ENCODE data around the gene NMT2.

The NMT2 gene

DNA sequence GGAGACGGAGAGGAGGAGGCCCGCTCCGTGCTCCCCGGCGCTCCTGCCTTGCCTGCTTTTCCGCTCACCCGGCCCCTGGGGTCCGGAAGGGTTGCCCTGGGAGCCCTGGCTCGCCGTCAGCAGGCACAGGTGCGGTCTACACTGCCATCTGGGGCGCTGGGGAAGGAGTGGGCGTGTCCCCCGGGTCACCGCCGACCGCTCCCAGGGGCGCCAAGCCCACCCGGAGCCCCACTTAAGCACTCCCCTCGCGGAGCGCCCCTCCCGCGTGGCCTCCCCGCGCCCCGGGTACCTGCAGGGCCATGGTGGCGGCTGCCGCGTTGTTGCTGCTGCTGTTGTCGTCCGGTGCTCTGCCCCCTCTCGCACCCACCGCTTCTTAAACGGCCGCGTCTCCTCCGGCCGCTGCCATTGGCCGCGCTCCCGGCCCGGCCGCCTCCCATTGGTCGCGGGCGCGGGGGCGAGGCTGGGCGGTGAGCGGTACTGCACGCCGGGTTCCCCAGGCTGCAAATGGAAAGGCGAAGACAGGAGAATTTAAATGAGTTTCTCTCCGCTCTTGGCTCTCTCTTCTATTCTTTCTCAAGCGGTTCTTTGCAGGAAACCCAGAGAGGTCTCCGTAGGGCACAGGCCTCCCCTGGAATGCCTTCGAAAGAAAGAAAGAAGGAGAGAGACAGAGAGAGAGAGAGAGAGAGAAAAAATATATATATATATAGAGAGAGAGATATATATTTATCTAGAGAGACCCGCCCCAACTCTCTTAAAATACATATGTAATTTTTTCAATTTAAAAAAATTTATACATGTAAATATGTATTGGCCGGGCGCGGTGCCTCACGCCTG, 79.8 kb downstream of the NMT2 start, which contains the start of gene ACBD7:
ACBD7 (minus strand) TSS at position 349 of the 834 bp plus-strand sequence; CDS start at position 301, 48 bp downstream.
- DNase-seq = peak; percentile 70

GRCh38 chr10:15084502-15084922, 84.0 kb downstream of the NMT2 start:
- DNase-seq = no peak

GRCh38 chr10:15083674-15084501, 84.6 kb downstream of the NMT2 start:
- DNase-seq = no peak

DNA sequence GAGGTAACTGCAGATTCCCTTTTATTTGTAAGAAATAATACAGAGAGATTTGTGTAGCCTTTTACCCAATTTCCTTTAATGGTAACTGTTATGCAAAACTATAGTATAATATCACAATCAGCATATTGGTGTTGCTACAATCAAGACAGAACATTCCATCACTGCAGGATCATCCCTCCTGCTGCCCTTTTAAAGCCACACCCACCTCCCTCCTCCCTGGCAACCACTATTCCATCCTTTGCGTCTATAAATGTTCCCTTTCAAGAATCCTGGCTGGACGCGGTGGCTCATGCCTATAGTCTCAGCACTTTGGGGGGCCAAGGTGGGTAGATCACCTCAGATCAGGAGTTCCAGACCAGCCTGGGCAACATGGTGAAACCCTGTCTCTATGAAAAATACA, 93.1 kb downstream of the NMT2 start:
- no peak for DNase-seq

DNA sequence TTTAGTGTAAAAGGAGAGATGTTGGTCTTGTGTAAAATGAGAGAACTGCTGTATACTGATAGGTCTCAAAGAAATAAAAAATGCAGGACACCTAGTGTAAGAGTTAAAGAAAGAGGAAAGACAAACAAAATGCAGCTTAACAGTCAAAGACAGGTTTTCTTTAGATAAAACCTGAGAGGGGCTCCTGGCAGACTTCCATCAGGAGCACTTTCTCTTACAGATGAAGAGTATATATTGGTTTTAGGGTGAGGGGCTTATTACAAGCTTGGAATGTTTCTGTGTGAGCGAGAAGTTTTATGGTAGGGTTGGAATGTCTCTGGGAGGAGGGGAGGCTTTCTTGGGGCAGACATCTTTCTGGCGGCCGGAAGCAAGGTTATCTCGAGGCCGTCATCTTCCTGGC, 96.1 kb downstream of the NMT2 start:
- DNase-seq = no peak

DNA sequence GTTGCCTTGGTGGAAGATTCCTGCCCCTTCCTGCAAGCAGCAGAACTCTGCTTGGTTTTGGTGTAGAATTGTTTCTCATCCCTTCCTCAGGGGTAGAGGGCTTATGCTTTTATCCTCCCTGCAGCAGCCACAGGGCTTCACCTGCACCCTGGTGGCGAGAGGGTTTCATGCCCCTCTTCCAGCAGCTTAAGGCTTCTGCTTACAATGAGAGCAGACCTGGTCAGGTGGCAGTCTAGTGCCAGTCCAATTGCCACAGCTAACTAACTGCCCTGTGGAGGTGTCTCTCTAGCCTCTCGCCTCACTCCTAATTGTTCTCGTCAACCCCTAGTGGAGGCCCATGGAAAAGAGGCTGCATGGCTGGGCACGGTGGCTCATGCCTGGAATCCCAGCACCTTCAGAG, 99.3 kb downstream of the NMT2 start:
- no peak for DNase-seq

- DNase-seq = no peak
Observed at GRCh38 chr10:15068802-15069201, 99.7 kb downstream of the NMT2 start.

DNA sequence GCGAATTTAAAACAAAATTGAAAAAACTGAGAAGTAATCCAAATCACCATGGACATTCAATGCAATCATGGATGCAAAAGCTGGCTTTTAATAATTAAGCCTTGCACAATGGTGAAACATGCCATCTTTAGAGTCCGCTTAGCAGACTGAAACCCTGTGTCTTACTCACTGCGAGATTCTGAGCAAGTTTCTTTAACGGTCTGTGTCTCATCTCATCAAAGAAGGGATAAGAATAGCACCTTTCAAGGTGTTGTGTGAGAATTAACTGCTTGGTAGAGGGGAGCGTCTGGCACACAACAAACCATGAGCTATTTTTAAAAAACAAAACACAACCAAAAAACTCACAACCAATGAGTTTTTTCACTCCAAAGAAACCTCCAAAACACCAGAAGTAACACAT, 101.3 kb downstream of the NMT2 start:
- no peak for DNase-seq

- DNase-seq = no peak
Observed at GRCh38 chr10:15060638-15061037, 107.9 kb downstream of the NMT2 start.

DNA sequence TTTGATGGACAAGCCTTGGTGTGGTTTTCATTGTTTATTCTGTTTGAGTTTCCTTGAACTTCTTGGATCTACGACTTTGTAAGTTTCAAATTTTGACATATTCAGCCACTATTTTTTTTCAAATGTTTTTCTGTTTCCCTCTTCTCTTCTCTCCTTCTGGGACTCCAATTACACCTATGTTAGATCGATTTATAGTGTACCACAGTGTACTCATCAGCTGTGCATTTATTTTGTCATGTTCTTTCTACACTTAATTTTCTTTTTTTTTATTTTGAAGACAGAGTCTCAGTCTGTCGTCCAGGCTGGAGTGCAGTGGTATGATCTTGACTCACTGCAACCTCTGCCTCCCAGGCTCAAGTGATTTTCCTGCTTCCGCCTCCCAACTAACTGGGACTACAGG, 108.6 kb downstream of the NMT2 start:
- DNase-seq = no peak

GRCh38 chr10:15058689-15059088, 109.8 kb downstream of the NMT2 start:
- no peak for DNase-seq

Data from effector CD8-positive, alpha-beta T cell (primary cell).